RPMI8226 (cell line): ENCODE results near the gene CTBP2.

Experiments
- DNase-seq: peaks from one replicate; pipeline ENCODE4 v3.0.0-alpha.2; 2015

The CTBP2 gene

DNA sequence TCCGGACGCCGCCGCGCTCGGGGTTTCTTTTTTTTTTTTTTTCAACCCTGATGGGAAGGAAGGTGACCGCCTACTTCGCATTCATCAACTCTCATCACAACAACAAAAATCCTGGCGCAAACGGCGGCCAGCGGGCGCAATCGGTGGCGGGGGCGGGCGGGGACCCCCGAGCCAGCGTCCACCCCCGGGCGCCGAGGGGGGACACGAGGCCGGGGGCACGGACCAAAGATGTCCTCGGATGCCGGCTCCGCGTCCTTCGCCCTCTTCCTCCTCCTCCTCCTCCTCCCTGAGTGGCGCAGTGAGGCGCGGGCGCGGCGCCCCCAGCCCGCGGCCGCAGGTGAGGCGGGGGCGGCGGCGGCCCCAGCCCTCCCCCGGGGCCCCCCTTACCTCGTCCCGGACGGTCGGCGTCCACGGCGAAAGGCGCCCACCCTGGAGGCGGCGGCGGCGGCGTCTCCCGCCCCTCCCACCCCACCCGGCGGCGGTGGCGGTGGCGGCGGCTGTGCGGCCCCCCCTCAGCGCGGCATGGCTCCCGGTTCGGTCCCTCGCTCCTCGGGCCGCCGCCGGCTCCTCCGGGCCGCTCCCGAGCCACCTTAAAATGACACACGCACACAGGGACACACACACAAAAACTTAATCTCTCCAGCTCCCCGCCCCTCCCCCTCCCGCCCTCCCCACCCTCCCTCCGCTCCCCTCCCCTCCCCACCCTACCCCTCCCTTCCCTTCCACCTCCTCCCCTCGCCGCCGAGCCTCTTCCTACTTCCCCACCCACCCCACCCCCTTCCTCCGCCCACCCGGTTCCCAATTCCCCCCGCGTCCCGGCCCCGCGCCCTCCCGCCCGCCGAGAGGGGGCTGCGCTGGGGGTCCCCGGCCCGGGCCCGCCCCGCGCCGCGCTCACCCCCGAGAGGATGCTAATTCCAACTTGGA, at the start of gene CTBP2:
Gene CTBP2 (minus strand): TSS at position 632 of the 924 bp plus-strand sequence.
- DNase-seq = no peak

DNA sequence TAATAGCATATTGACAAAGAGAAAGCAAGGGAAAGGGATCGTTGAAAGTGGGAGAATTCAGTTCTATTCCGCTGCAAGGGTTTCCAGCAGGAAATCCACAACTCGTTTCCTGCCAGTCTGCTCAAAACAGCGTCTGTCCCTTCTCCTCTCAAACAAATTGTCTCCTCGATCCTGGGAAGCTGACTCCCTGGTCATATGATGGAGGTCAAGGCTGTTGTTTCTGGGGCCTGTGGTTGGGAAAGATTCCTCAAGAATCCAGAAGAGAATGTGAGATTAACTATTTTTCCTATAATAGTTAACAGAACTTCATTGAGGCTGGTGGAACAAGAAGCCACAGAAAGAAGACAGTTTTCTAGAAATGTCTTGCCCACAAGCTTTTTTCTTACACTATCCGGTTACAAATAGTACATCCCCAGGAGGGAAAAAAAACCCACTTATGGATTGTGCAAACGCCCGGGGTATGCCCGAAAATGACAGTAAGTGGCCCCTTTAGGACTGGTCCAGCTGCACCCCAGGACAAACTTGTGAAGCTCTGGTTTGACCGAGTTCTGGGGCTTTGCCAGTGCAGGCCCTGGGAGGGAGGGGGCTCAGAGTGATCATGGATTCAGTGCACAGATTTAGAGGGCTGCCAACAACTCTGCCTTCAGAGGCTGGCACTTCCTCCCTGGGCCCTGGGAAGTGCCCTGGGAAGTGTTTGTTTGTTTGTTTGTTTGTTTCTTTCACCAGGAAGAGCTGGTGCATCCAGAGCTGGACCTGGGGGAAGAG, 49.4 kb upstream of the CTBP2 start:
- no peak for DNase-seq

DNA sequence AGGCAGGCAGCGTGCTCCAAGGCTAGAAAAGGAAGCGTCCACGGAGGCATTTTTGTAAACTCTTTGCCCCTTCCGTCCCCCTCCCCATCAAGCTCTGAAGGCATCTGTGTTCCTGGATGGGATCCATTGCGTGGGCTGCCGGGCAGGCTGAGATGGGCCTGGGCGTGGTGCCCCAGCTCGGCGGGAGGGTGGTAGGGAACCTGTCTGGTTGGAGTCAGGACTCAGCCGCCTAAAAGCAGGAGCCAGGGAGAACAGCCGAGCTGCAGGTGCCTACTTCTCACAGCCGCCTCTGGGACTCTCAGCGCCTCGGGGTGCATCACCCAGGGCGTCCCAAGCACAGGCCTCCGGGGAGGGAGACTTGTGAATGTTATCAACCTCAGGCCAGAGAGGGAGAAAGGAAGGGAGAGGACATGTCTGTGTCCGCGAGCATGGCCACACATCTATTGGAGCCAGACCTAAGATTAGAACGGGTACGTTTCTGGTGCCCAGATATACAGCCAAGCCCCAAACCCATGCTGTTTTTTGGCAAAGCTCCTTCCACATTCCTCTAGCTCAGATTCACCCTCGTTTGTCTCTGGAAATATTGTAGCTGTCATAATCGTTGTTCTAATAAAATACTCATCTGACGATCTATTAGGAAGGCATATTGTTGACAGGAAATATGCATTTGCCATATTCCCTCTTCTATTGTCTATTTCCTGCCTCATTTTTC, 48.6 kb upstream of the CTBP2 start:
- DNase-seq = no peak

DNA sequence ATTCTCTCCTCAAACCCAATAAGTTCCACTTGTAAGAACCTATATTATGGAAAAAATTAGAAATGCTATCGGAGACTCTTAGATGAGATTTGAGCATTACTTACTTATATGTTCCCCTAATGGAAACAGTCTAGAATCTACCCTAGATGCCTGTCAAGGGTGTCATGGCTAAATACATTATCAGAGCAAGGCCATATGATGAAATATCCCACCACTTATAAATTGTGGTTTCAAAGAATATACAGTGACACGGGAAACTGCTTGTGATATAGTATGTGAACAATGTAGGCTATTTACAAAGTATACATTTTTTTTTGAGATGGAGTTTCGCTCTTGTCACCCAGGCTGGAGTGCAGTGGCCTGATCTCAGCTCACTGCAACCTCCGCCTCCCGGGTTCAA, 46.3 kb upstream of the CTBP2 start:
- no peak for DNase-seq

DNA sequence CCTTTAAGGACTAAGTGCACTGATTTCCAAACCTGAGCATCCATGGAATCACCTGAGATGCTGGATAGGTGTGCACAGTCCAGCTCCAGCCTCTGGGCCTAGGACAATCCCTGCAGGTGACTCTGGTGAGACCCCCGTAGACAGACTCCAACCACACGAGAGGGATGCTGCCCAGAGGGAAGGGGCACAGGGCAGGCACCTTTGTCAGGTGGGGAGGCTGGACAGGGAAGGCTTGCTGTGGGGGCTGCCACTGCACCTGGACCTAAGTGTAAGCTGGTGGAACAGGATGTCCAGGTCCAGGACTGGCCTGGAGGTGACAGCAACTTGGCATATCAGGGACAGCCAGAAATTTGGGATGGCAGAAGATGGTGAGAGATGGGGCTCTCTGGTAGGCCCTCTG, 45.1 kb upstream of the CTBP2 start:
- DNase-seq = no peak

DNA sequence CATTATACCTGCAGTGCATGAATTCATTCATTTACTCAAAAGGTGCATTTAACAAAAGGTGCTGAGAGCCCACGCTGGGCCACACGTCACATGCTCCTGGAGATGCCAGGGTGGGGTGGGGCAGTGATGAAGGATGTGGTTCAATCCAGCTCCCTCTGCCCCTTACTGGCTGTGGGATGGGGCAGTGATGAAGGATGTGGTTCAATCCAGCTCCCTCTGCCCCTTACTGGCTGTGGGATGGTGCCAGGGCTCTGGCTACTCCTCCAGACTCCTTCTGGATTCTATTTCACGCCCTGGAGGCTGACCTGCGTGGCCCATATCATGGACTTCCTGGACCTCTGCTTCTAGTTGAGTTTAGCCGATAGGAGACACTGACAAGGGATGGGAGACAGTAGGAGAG, 44.0 kb upstream of the CTBP2 start:
- DNase-seq = no peak

DNA sequence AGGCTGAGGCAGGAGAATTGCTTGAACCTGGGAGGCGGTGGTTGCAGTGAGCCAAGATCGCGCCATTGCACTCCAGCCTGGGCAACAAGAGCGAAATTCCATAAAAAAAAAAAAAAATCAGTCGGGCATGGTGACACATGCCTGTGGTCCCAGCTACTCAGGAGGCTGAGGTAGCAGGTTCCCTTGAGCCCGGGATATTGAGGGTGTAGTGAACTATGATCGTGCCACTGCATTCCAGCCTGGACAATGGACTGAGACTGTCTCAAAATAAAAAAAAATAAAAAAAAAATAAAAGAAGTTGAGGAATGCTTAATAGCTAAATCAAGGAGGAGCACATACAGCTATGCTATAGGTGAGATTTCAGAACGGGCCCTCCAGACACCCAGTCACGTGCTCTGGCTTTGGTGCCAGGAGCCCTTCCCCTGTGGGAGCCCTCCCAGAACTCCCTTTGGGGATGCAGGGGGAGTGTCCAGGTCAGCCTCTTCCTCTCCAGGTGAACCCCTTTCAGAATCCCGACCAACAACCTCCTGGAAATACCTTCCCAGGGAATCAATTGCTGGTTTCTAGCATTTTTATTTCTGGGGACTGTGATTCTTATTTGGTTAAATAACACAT, 42.9 kb upstream of the CTBP2 start:
- no peak for DNase-seq

DNA sequence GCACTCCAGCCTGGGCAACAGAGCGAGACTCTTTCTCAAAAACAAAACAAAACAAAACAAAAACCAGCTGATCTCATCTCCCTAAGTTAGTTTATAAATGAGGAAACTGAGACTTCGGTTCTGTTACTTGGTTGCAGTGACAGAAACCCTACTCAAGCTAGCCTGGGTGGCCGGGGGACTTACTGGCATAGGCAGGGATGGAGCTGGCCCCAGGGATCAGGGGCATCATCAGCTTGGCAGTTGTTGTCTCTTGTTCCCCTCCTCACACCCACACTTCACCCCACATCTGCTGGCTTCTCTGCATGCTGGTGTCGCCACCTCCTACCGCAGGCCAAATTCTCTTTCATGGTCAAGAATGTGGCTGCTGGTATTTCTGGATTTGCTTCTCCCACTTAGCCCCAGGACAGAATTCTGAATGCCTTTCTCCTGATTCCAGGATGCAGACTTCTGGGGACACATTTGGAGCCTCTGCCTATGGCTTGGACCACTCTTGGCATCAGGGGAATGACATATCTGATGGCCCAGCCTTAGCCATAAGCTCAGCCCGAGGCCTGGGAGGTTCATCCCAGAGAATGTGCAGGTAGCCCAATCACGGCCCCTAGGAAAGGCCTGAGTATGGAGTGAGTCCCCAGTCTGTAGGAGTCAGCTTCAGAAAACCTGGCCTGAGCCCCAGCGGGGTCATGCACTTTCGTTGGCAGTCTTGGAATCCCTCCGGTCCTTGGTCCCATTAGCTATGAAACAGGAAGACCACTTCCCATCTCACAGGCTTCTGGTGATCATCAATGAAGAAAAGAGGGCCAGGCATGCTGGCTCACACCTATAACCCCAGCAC, 41.6 kb upstream of the CTBP2 start:
- DNase-seq = no peak

DNA sequence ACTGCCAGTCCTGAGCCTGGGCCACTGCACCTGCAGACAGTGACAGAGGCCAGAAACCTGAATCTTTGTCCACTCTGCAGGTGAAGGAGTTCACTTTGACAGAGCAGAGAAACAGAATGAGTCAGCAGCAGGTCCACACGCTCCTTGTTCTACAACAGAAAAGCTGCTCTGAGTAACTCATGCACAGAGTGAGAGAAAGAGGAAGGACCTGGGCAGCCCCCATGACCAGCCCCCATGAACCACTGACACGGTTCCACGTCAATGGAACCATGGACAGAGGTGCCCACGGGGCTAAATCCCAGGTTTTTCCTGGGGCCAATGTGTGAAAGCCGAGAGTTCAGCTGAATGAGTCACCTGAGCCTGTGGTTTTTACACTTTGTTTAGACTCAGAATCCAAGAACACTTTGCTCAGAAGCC, 40.8 kb upstream of the CTBP2 start:
- DNase-seq = peak; percentile 63

DNA sequence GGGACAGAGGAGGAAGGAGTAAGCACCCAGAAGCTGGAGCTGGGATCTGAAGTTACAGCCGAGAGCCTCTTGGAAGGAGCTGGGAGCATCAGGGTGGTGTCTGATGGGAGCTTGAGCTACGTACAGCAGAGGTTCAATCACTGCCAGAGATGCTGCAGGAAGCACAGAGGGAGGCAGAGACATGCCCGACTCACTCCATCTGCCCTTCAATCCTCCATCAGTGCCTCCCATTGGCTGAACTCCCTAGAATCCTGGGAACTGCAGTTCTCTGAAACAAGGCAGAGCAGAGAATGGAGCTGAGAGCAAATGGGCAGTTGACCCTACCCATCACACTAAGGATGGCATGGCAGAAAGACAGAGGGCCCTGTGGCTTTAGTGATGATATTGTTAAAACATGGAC, 40.0 kb upstream of the CTBP2 start:
- DNase-seq = no peak

DNA sequence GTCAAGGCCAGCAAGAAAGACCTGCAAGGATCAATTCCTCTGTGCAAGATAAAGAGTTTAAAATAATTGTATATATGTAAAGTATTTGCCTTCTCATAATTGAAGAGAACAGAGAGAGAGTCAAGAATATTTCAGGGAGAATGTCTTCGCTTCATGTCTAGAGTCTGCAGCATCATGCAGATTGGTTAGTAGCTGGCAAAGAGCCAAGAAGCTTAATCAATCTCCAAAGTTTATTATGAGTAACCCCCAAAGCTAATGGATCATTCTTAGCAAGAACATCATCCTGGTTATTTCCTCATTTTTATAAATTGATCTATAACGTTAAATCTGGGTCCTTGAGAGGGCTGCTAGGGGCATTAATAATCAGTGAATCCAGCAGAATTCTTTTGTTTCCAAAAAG, 38.9 kb upstream of the CTBP2 start:
- no peak for DNase-seq

DNA sequence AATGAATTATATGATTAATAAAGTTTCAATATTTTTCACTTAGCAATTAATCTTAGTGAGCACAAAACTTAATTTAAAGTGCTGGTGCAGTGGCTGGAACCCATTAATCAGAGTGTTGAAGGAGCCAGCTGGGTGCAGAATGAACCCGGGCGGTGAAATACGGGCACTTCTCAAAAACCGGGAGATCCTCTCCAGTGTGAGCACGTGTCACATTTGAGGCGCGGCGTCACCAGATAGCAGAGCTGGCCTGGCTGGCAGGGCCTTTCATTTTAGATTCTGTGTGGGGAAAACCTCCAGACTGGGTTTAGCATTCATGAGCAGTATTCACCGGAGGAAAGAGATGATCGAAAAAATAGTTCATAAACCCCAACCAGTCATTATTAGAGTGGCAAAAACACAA, 34.5 kb upstream of the CTBP2 start:
- no peak for DNase-seq

DNA sequence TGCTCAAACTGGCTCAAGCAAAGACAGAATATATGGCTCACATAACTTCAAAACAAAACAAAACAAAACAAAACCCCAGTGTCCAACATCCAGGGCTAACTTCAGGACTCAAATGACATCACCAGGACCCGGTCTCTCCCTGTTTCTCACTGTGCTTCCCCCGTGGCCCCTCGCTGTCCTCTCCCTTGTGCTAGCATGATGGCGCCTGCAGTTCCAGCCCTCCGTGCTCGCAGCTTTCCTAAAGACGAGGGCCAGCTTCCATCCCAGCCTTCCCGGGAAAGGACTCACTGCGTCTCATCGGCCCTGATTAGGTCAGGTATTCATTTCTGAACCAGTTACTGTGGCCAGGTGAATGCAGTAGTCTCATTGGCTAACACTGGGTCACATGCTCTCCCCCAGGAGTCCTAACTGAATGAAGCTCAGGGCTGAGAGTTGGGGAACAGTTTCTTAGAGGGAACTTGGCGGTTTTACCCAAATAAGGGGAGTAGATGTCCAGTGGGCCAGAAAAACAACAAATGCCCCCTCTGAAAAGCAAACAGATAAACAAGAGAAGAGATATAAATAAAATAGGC, 33.0 kb upstream of the CTBP2 start:
- no peak for DNase-seq

DNA sequence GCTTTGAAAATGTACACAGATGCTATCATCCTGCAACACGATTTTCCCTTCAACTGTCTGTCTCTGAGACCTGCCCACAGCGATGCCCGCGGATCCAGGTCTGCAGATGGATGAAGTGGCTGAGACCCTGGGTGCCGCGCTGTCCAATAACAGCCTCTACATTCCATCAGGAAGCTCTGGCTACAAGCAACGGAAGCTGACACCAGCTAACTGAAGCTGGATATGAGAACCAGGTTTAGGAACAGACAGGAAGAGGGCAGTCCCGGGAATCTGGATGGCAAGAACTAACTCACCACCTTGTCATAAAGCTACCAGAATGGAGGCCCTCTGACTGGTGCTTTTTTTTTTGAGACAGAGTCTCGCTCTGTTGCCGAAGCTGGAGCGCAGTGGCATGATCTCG, 32.3 kb upstream of the CTBP2 start:
- DNase-seq = no peak

DNA sequence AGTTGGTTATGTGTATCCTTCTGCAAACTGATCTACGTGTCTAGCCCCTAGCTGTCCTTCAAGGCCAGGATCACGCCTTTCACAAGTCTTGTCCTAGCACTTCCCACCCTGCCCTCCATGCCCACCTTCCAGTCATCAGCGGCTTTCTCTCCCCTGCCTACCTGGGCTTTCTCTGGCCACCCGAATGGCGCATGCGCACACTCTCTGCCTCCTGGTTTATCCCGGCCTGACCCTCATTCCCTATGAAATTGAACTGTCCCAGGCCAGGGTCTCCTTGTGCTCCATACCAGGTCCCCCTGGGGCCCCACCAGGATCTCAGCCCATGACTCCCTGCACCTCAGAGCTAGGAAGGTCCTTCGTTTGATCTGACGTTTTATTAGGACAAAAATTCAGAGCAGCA, 31.6 kb upstream of the CTBP2 start:
- DNase-seq = no peak

DNA sequence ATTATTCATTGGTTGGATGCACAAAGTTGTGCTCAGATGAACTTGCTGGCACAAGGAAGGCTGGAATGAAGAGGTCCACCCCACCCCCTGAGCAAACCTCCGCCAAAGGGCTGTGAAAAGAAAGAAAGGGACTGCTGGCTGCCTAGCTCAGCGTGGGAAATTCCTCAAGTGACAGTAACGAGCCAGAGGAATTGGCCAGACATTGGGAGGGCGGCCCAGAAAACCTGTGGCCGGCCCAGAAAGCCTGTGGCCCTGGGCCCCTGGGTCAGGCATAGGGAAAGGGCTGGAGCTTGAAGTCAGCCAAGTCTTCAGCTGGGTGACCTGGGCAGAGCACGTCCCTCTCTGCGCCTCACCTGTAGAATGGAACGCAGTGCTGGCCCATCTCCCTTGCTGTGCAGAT, 30.6 kb upstream of the CTBP2 start:
- no peak for DNase-seq

DNA sequence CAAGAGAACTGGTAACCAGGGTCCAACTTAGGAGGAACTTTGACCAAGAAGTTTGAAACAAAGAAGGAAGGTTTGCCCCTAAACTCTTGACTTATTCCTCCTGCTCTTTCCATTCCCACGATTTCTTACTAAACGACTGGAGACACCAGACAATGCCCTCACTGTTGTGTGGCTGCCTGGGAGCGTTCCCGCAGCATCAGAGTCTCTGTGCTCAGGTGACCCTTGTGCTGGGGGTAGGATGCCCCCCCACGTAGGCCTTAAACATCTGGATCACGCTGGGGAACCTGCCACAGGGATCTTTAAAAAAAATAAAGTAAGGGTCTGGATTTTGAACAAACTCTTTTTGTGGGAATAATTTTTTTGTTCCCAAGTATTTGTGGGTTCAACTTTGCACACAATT, 30.1 kb upstream of the CTBP2 start:
- DNase-seq = no peak

DNA sequence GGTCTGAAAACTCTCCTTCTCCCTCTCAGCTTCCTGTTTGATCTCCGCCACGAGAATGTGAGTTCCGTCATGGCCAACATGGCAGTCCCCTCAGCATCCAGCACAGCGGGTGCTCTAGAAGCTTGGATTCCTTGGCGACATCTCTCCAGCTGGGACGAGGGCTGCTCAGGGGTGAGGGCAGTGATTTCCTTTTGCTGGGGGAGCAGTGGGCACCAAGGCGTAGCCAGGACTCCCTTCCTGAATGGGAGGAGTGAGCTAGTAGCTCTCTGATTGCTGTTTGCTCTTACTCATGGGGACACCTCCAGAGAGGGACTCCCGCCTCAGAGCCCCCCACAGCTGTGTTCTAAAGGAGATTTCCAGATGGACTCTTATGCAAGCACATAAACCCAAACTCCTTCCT, 28.8 kb upstream of the CTBP2 start:
- no peak for DNase-seq

DNA sequence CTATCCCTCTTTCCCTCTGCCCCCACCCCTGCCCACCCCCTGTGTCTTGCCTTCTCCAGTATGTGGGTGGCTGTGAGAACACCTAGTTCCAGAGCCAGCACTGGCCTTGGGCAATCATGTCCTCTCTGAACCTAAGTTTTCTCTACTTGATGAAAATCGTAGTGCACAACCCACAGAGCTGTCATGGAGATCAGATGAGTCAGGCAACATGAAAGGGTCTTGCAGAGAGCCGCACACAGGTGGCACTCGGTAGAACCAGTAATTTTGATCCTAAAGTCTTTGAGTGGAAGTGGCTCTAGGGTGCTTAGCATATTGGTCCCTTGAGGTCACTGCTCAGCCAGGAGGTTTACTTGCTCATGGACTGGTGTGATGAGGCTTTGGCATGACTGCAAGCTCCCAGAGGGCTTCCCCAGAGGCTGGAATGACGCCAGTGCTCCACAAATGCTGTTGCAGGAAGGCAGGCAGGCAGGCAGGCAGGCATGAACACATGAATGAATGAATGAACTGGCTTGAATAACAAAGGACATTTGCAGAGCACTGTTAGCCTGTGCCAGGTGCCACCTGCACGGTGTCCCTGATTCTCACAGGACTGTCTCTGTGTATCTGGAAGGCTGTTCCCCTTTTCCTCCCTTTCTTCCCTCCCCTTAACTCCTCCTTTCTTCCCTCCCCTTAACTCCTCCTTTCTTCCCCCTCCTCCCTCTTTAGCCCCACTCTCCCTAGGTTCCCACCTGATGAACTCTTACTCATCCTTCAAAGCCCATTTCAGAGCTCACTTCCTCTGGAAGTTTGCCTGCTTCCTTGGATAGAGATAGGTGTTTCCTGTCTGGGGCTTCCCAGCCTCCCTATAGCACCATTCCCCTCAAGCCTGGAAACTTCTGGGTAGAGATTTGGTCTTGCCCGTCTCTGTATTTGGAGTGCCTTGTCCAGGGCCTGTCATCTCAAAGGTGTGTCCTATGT, 27.2 kb upstream of the CTBP2 start:
- no peak for DNase-seq

DNA sequence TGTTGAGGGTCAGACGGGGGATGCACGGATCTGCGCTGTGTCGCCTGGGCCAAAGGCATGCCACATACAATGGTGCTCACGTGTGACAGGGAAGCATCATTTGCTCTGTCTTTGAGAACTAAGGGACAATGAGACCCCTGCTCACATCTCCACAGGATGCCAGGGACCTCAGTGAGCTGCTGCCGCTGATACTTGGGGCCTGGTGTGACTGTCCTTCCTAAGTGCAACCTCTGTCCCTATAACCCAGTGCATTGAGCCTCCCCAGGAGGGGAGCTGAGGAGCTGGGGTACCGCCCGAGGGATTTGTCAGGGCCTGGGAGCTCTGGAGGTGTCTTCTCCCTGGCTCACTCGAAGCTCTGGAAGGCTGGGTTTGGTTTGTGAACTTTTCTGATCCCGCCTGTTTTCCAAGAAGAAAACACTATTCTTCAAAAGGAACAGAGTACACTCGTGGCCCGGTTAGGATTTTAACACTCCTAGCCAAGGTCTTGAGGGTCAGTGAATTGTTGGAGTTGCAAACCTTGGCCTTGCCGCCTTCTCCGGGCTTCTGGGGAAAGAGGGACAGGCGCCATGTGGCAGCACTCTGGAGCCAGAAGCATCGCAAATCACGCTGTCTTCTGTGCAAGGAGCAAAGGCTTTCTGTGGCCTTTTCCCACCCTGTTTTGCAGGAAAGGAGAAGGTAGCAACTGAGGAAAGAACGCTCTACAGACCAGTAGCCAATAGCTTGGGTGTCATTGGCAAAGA, 26.2 kb upstream of the CTBP2 start:
- DNase-seq = no peak
